Fibroblast of lung (primary cell): ENCODE measurements around the gene SYTL3.

Experiments
- EZH2 ChIP-seq: IDR thresholded peaks from 2 replicates; pipeline ENCODE4 v1.5.1; 2012; ENCODE audit warnings: low read length, control low read depth, mild to moderate bottlenecking; ENCODE audit errors: missing control alignments
- TF ChIP-seq, protein P1 (sequence below), 2 donors: IDR thresholded peaks in 1 of 2; conservative IDR thresholded peaks in 1 of 2; 1 replicate in 1 of 2; 2 replicates in 1 of 2; pipeline ENCODE4 v1.5.1; 2011 to 2012; ENCODE audit warnings: low read length in 2 of 2, control low read depth in 1 of 2, inconsistent platforms in 1 of 2, low read depth in 1 of 2, mild to moderate bottlenecking in 1 of 2

DNA sequence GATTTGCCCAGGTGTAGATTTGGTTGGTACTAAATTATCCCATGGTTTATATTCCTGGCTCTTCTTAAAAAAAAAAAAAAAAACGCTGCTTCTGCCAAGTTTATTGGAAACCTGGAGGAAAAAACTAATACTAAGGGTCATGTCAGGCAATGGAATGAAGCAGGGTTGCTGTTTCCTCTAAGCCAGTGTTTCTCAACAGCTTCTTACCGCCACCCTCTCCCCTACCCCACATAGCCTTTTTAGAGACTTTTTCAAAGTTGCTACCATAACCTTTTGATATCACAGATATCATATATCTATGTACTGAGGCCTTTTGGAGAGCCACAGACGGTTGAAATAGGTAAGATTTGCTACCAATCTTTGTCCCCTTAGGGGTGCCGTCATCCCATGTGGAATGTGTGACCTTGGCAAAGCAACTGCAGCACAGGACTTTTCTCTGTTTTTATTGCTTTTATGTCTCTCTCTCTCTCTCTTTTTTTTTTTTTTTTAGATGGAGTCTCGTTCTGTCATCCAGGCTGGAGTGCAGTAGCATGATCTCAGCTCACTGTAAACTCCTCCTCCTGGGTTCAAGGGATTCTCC is 35.0 kb downstream of the SYTL3 start:
- TF ChIP-seq, protein P1, sequence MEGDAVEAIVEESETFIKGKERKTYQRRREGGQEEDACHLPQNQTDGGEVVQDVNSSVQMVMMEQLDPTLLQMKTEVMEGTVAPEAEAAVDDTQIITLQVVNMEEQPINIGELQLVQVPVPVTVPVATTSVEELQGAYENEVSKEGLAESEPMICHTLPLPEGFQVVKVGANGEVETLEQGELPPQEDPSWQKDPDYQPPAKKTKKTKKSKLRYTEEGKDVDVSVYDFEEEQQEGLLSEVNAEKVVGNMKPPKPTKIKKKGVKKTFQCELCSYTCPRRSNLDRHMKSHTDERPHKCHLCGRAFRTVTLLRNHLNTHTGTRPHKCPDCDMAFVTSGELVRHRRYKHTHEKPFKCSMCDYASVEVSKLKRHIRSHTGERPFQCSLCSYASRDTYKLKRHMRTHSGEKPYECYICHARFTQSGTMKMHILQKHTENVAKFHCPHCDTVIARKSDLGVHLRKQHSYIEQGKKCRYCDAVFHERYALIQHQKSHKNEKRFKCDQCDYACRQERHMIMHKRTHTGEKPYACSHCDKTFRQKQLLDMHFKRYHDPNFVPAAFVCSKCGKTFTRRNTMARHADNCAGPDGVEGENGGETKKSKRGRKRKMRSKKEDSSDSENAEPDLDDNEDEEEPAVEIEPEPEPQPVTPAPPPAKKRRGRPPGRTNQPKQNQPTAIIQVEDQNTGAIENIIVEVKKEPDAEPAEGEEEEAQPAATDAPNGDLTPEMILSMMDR (conservative IDR thresholded peaks at IDR 0.05 in 1 of 2, IDR thresholded peaks at IDR 0.05 in 1 of 2; ENCODE audit: low read depth in 1 of 2, low read length in 2 of 2) = no peak
- TF ChIP-seq EZH2 = no peak
